Smooth muscle cell (in vitro differentiated cells): ENCODE measurements around the gene PJA2. TPM values are rescaled to one million over a fixed set of nuclear protein-coding genes. Genes with fewer than 3 reads are reported as not detected.

Experiments
- DNase-seq: peaks from one replicate; lab custom pipeline; 2025; ENCODE audit not compliant: unreplicated experiment; lab: John Stamatoyannopoulos, UW
- H2AFZ ChIP-seq: fragments of 200-600 bp; sonication (generic); 2 replicates; pipeline ENCODE4 v1.6.0; 2016; ENCODE audit warnings: antibody characterized with exemption, low read depth, mild to moderate bottlenecking
- H3F3A ChIP-seq: fragments of 200-600 bp; sonication (generic); 2 replicates; pipeline ENCODE4 v1.6.0; 2017; ENCODE audit warnings: antibody characterized with exemption, low read depth
- H3K27ac ChIP-seq: fragments of 200-600 bp; sonication (generic); 2 replicates; pipeline ENCODE4 v1.5.1; 2016; ENCODE audit warnings: low read depth, mild to moderate bottlenecking
- H3K27me3 ChIP-seq: fragments of 200-600 bp; sonication (generic); 2 replicates; pipeline ENCODE4 v1.6.1; 2016; ENCODE audit warnings: low read depth, mild to moderate bottlenecking
- H3K36me3 ChIP-seq: fragments of 200-600 bp; sonication (generic); 2 replicates; pipeline ENCODE4 v1.5.1; 2016; ENCODE audit warnings: low read depth
- H3K4me1 ChIP-seq: fragments of 200-600 bp; sonication (generic); 2 replicates; pipeline ENCODE4 v1.5.1; 2016; ENCODE audit warnings: low read depth
- H3K4me2 ChIP-seq: fragments of 200-600 bp; sonication (generic); 2 replicates; pipeline ENCODE4 v1.6.0; 2016; ENCODE audit warnings: mild to moderate bottlenecking
- H3K4me3 ChIP-seq: fragments of 200-600 bp; sonication (generic); 2 replicates; pipeline ENCODE4 v1.5.1; 2016; ENCODE audit warnings: mild to moderate bottlenecking
- H3K79me2 ChIP-seq: fragments of 200-600 bp; sonication (generic); 2 replicates; pipeline ENCODE4 v1.6.0; 2016; ENCODE audit warnings: low read depth, mild to moderate bottlenecking
- H3K9ac ChIP-seq: fragments of 200-600 bp; sonication (generic); 2 replicates; pipeline ENCODE4 v1.6.0; 2016; ENCODE audit warnings: low read depth
- H3K9me3 ChIP-seq: fragments of 200-600 bp; sonication (generic); replicated peaks from 2 replicates; pipeline ENCODE4 v1.5.1; 2016; ENCODE audit warnings: low read depth
- H4K20me1 ChIP-seq: fragments of 200-600 bp; sonication (generic); 2 replicates; pipeline ENCODE4 v1.6.0; 2016; ENCODE audit warnings: low read depth
- WGBS: methylation state at CpG from one replicate; pipeline ENCODE4 v1.1.7; 2016; ENCODE audit warnings: low lambda C conversion rate; 5-methylcytosine and 5-hydroxymethylcytosine counted together
- polyA plus RNA-seq: library from polyadenylated mRNA; unstranded; fragments of >200 nt; fragmentation: Nextera tagmentation; extraction: Ambion mirVana; gene quantifications from 2 replicates; pipeline ENCODE4 v1.2.1, GENCODE V29; 2016
- total RNA-seq: library from RNA; depleted of rRNA; stranded (reverse); fragments of >200 nt; gene quantifications from 2 replicates; pipeline ENCODE4 v1.2.3, GENCODE V29; 2014
- TF ChIP-seq, protein P1 (sequence below): fragments of 200-600 bp; sonication (generic); IDR thresholded peaks from 2 replicates; pipeline ENCODE4 v1.5.1; 2017; ENCODE audit warnings: borderline replicate concordance, mild to moderate bottlenecking, antibody characterized with exemption; ENCODE audit not compliant: insufficient read depth, poor library complexity, severe bottlenecking

Gene PJA2
- total and polyA plus RNA-seq, 2 experiments from 2014 or later: 84.0 to 183 TPM

DNA sequence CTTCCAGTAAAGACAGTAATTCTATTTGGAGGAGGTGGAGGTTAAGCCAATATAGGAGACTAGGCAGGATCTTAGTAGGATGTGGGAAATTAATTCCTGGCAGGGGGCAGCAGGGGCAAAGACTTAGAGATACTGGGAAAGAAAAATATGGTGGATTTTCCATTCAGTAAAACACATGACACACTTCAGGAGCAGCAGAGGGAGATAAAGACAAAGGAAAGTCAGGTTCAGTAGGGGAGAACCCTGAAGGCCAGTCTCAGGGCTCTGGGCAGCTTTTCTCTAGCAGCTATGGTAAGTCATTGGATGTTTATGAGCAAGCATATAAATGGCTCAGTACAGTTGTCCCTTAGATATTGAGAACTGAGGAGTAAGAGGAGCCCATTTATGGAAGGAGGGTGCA lies 105.5 kb downstream of the PJA2 start:
- H4K20me1 ChIP-seq: no peaks in the 10 kb centered on the region
- no peak for DNase-seq
- H3K4me2 ChIP-seq: no peak overlapping the region
- H3K27me3 ChIP-seq: peaks cover 4% of the 10 kb centered on the region
- H3K9me3 ChIP-seq: no peaks in the 10 kb centered on the region
- H3K4me1 ChIP-seq: no peaks in the 10 kb centered on the region
- H3K9ac ChIP-seq: no peak overlapping the region
- H3K36me3 ChIP-seq: no peaks in the 10 kb centered on the region
- TF ChIP-seq, protein P1, sequence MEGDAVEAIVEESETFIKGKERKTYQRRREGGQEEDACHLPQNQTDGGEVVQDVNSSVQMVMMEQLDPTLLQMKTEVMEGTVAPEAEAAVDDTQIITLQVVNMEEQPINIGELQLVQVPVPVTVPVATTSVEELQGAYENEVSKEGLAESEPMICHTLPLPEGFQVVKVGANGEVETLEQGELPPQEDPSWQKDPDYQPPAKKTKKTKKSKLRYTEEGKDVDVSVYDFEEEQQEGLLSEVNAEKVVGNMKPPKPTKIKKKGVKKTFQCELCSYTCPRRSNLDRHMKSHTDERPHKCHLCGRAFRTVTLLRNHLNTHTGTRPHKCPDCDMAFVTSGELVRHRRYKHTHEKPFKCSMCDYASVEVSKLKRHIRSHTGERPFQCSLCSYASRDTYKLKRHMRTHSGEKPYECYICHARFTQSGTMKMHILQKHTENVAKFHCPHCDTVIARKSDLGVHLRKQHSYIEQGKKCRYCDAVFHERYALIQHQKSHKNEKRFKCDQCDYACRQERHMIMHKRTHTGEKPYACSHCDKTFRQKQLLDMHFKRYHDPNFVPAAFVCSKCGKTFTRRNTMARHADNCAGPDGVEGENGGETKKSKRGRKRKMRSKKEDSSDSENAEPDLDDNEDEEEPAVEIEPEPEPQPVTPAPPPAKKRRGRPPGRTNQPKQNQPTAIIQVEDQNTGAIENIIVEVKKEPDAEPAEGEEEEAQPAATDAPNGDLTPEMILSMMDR: no peak
- no peak overlapping the region for H3K4me3 ChIP-seq
- H3K27ac ChIP-seq: no peak overlapping the region
- H3K79me2 ChIP-seq: no peaks in the 10 kb centered on the region
- no peak overlapping the region for H2AFZ ChIP-seq
- no peaks in the 10 kb centered on the region for H3F3A ChIP-seq

DNA sequence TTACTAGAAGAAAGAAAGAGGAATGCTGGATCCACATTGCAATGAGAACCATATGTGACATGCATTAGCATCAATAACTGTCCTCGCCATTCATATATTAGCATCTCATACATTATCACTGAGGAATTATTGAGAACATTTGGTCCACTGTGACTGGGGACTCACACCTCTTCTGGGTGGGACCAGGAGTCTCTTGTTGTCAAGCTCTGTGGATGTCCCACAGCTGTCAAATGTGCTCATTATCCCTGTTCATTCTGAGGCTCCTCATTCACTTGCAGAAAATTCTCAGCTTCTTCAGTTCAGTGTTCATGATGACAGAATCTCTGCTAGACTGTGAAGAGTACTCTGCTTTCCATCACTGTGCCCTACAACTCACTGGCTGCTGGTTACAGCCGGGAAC lies 109.4 kb downstream of the PJA2 start:
- 88% methylated on average over 2 of the region's 2 CpGs for WGBS
- TF ChIP-seq, protein P1: no peak
- Histone ChIP-seq H3K36me3 (no peaks in the 10 kb centered on the region), H3F3A (no peaks in the 10 kb centered on the region), H4K20me1 (no peaks in the 10 kb centered on the region), H3K4me1 (no peaks in the 10 kb centered on the region), H3K27ac (no peak overlapping the region), H3K9me3 (no peaks in the 10 kb centered on the region), H3K4me3 (no peak overlapping the region), H2AFZ (no peak overlapping the region), H3K27me3 (peaks cover 4% of the 10 kb centered on the region), H3K4me2 (no peak overlapping the region), H3K9ac (no peak overlapping the region), H3K79me2 (no peaks in the 10 kb centered on the region)
- DNase-seq: no peak

DNA sequence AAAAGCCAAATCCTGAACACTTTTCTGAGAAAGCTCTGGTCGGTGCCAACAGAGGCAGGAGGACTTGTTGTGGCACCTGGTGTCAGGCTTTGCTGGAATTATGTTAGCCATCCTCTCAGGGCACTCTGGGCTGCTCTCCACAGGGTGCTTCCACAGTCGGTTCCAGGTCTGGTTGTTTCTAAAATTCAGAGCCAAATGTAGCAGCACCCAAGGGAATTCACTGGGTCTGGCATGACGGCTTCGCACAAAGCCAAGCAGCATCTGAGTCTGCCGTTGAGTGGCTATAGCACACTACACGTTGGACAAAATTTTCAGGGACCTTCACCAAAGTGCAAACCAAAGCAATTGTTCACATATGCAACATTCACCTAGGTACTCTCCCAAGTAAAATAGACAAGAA lies 110.2 kb downstream of the PJA2 start:
- Histone ChIP-seq H2AFZ (no peak overlapping the region), H3F3A (no peaks in the 10 kb centered on the region), H3K9ac (no peak overlapping the region), H4K20me1 (no peaks in the 10 kb centered on the region), H3K79me2 (no peaks in the 10 kb centered on the region), H3K36me3 (no peaks in the 10 kb centered on the region), H3K4me3 (no peak overlapping the region), H3K9me3 (no peaks in the 10 kb centered on the region), H3K27me3 (peaks cover 4% of the 10 kb centered on the region), H3K27ac (no peak overlapping the region), H3K4me1 (no peaks in the 10 kb centered on the region), H3K4me2 (no peak overlapping the region)
- TF ChIP-seq, protein P1: no peak
- 90% methylated on average over 6 of the region's 6 CpGs for WGBS
- DNase-seq: no peak

DNA sequence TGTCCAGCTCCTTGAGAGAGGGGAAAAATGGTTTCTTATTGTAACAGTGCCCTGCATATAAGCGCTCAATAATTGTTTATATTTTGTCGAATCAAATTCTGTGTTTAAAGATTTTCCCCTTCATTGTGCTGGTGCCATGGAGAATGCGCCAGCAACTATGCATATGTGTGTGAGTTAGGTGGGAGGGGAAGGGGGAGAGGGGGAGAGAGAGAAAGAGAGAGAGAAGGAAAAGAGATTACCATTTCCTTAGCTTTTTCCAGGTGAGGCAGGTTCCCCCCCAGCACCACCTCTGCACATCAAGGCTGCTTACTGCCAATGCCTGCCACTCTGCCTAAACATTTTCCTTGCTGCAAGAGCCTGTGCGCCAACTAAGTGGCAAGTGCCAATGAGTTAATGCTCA lies 111.0 kb downstream of the PJA2 start:
- H2AFZ ChIP-seq: no peak overlapping the region
- no peak overlapping the region for H3K4me3 ChIP-seq
- no peaks in the 10 kb centered on the region for H3K9me3 ChIP-seq
- no peak overlapping the region for H3K4me2 ChIP-seq
- TF ChIP-seq, protein P1: no peak
- H3K27me3 ChIP-seq: peaks cover 4% of the 10 kb centered on the region
- no peaks in the 10 kb centered on the region for H3K4me1 ChIP-seq
- no peak for DNase-seq
- no peaks in the 10 kb centered on the region for H3K36me3 ChIP-seq
- no peaks in the 10 kb centered on the region for H4K20me1 ChIP-seq
- WGBS: 92% methylated on average over 4 of the region's 4 CpGs
- H3K27ac ChIP-seq: no peak overlapping the region
- H3F3A ChIP-seq: no peaks in the 10 kb centered on the region
- H3K9ac ChIP-seq: no peak overlapping the region
- H3K79me2 ChIP-seq: no peaks in the 10 kb centered on the region
